ENCODE measurements around the gene SLC1A3.

The SLC1A3 gene

DNA sequence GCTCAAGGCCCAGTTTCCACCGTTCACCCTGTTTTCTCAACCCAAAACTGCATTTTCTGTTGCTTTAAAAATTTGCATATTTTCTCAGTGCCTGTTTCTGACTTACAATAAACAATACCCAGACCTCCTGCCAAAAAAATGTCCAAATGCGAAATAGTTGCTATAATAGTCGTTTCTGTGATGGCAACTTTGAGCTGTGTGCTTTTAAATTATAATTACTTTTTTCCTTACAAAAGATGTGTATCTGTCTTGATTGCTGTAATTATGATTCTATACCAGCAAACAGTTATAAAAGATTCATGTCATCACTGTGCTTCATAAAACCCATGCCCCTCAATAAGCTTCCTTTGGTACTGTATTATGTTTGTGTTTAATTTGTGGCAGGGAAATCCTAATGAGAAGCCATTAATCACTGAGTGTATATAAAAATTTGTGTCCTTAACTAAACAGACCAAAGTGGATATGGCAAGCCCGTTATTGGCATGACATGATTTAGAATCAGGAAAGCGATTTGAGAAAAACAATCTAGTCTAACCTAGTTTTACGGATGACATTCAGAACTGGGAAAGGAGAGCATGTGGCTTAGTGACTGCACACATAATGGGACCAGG lies 5.4 kb upstream of the SLC1A3 start:
- peak; percentile 72 for DNase-seq

DNA sequence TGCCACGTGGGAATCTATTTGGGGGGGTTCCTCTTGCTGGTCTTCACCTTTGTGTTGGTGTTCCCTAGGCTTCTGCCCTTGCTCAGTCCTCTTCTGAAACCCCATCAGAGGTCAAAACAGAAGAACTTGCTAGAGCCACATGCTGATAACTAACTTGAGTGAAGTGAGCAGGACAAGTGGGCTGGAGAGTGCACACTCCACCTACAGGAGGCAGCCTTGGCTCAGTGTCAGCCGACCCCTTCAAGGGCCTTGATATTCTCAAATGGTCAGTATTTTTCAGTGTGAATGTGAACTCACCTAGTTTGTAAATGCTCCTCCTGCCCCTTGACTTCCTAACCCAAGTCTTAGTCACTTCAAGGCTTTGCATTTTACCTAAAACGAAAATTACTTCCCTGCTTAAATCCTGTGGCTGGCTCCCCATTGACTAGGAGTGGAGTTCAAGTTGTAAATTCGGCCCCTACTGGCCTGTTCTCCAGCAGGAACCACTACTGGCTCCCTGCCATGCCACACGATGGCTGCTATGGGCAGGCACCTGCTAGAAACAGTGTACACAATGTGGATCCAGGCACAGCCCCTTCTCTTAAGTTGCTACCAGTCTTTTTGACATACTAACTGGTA lies 3.6 kb upstream of the SLC1A3 start:
- DNase-seq, result no peak

DNA sequence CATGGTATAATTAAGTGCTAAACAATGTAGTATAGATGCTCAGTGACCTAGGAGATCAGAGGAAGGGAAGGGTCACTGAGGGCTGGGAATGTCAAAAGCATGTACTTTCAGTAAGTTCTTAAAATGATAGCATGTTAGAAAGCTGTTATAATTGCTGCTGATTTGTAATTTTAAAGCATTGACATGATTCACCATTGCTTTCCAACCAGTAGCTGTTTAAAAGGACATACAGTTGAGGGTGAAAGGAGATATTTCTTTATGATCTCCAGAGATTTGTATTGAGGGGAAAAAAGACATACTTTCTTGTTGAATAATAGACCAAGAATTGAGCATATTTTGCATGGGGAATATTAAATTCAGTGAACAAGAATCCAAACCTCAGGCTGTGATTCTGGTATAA lies 1.2 kb upstream of the SLC1A3 start:
- no peak for DNase-seq

DNA sequence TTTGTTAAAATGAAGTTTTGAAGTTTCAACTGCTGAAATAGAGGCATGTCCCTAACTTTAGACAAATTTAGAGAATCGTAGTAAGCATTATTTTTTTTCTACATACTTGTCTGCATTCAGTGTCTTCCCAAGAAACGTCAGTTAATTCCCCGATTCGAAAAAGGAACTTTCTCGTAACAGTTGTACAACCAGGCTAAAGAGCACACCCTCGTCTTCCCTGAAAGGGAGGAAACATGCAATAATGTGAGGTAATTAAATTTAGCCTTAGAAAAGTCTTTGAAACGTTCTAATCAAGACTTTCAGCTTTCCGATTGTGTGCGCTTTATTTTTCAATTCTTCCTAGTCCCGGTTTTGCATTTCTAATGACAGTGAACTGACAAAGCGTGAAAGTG lies 374 bp upstream of the SLC1A3 start:
- DNase-seq, result no peak

DNA sequence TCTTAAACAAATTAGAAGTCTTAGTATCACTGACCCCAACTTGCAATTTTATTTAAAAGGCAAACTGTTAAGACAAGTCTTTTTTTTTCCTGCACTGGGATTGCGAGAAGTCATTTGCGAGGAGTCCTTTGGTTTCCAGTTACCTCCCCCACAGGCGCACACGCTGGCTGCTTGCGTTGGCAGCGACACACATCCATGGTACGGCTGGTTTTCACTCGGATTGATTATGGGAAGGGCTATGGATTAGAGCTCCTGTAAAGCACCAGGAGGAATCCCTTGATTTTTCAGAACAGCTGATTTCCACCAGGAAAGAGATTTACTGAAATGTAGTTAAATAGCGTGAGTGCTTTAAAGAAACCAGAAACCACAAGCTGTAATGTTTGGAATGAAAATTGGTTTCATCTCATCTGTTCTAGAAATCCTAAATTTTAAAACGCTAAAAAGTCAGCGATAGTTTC lies 737 bp downstream of the SLC1A3 start:
- no peak for DNase-seq

DNA sequence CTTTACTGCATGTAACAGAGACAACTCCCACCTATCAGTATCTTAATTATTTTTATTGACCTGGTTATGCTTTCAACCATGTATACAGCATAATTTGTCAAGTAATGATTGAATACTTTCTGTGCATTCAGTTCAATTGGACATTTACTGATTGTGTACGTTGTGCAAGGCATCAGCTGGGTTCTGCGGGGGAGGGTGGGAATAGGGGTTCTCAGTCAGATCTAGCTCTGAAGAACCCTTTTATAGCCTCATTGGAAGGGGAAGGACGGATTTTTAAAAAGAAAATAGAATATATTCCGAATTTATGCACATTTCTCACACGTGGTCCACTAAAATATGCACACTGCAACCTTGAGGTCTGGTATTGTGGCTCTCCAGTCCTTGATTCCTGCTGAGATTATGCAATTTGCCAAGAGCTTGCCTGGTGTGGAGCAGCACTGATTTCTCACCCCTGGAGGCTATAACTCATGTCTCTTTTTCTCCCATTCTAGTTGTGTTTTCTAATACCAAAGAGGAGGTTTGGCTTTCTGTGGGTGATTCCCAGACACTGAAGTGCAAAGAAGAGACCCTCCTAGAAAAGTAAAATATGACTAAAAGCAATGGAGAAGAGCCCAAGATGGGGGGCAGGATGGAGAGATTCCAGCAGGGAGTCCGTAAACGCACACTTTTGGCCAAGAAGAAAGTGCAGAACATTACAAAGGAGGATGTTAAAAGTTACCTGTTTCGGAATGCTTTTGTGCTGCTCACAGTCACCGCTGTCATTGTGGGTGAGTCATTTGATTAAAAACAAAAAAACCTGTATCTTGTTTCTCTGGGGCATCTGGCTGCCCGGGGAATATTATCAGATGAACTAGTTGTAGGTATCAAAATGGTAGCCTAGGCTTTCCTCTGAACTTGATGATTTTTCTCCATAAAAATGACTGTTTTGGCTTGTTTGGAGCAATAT lies 1.7 kb downstream of the SLC1A3 start:
- DNase-seq, result no peak

DNA sequence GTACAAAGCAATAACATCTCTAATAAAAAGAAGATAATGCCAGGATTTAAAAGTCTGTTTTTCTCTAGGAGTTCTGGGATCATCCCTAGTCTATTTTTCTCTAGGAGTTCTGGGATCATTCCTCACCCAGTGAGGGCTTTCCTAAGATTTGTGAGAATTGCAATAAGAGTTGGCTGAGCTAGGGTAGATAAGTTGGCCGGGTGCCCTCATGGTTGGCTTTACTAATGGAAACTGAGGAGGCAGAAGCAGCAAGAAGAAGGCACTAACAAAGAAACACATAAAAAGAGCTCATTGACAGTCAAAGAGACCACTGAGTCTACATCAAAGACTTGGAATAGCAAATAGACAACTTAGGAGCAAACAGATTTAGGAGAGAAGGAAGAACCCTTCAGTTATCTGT lies 4.2 kb downstream of the SLC1A3 start:
- no peak for DNase-seq

DNA sequence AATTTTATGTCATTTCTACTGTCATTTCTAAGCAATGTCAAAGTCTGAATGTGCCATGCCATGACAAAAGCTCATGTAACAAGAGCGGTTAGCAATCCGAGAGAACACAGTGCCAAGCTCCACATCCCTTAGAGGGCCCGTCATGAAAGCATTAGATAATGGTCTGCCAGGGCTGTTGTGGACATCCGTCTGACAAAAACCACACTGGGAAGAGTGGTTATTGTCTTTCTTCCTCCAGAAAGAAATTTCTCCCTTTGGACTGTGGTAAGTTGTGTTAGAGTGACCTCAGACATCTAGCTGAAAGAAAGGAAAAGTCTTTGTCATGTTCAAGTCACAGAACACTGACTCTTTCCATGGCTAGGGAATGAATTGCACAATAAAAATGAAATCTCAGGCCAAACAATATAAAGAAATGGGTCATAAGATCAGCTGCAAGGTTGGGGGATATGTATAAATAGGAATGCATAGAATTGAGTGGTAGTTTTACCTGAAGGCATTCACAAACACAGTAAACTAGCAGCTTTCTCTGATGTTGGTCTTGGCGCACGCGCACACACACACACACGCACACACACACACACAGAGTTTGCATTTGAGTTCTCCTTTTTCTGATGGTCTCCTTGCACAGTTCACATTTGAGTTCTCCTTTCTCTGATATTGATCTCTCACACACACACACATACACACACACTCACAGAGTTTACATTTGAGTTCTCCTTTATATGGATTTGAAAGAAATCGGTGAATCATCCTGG lies 5.3 kb downstream of the SLC1A3 start:
- no peak for DNase-seq

DNA sequence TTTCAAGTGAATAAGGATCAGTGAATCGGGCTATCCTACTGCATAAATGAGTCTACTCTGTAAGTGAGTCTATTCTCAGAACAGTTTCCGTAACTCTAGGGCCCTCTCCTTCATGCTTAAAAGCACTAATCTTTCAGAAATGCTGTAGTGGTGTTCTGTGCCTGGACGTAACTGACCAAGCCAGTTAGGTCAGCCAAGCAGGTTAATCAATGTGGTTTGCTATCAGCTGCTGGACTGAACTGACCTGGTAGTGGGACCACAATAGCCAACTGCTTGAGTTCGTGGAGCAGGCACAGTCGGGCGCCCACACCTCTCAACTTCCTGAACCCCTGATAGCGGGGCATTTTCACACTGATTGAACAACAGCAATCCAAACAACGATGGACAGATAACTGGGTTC lies 6.8 kb downstream of the SLC1A3 start:
- no peak for DNase-seq

DNA sequence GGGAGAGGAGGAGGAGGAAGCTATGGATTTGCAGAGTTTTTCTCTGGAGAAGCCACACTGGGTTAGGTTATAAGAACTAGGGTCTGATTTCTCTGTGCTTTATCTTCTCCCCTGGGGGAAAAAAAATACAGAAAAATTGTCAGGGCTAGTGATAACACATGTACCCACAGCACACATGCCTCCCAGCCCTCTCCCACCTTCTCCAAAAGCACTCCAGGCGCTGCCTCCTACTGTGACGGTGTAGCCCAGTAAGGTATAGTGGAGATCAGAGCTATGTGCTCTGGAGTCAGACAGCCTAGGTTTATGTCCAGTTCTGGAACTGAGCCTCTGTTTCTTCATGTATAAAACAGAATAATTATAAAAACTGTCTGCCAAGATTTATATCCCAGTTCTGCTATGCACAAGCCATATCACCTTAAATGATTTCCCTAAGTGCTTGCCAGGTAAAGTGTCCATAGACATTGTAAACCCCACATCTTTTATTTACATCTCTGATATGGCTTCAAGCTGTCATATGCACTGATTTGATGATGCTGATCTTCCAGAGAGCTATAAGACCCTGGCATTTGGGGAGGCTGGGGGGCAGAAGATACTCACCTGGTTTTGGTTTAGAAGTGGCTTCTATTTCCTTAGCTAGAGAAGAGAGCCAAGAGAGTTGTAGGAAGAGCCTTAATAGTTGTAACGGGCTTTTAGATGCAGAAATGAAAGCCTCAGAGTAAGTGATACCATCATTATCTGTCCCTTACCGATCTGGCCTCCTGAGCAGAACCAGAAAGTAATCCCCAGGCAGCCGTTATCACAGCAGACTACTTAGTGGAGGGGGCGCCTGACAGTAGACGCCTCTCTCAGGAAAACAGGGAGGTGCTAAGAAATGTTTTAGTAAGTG lies 7.6 kb downstream of the SLC1A3 start:
- no peak for DNase-seq

DNA sequence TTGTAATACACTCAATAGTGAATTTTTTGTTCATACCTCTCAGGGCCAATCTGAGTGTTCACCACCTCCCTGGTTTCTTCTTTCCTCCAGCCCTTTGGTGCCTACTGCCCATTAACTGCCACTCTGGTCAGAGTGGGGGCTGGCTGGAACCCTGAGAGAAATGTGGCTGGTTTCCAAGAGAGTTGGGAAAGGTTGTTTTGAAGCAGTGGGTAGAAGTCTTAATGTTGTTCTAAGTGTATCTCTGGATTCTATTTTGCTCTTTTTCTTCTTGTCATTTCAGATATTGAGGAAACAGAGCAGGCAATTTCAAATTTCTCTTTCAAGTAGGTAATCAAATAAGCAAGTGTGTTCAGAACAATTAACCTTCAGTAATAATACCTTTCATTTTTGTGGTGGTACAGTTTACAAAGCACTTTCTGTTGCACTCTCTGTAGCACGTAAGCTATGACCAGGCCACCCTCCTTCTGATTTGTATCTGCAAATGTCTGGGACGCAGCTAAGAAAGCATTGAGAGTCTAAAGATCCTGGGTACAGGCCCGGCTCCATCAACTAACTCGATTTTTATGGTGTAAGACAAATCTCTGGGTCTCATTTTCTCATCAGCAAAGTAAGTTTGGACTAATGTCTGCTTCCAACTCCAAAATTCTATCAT lies 8.4 kb downstream of the SLC1A3 start:
- no peak for DNase-seq

DNA sequence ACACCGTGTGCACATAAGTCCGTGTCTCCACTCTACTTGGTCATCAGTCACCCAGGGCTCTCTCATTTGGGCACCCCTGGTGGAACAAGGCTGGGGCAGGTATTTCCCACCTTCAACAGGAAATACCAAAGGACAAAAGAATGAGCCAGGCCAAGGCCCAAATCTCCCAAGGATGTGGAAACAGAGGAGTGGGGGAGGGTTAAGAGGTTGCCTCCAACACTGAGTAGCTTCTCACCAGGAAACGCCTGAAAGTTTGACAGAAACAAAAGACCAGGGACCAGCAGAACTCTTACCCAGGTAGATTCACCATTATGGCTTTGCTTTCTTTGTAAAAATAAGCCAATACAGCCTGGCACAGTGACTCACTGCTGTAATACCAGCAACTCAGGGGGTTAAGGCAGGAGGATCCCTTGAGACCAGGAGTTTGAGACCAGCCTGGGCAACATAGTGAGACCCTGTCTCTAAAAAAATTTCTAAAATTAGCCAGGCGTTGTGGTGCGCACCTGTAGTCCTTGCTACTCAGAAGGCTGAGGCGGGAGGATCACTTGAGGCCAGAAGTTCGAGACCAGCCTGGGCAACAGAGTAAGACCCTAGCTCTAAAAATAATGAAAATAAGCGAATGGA lies 12.7 kb downstream of the SLC1A3 start:
- no peak for DNase-seq

DNA sequence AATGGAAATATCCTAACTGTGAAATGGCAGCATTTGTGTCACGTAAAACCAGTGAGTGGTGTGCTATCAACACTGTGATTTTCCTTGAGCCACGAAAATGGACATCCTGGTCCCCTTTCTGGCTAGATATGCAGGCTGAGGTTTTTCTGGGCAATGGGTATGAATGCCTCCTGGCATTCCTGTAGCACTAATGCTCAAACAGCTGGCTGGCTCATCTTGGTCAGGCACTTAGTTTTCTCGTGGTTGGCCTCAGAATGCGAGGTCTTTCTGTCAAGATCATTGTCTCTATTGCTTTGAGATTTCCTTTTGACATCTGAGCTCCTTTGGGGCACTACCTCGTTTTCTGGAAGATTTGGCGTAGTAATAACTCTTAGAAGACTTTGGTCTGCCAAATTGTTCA lies 15.6 kb downstream of the SLC1A3 start:
- no peak for DNase-seq

DNA sequence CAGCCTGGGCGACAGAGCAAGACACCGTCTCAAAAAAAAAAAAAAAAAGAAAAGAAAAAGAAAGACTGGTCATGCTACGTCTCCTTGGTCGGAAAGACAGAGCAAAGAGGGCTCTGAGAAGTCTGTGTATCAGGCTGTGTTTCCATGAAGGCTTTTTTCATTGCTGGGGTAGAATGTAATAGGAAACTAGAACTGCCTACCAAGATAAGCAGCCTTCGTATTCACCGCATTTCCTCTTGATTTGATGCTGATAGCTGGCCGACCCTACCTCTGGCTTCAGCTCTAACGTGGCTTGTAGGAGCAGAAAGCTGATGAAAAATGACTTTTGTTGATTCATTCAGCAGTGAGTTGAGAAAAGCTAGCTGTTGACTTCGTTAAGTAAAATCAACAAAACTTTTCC lies 17.4 kb downstream of the SLC1A3 start:
- DNase-seq, result no peak

DNA sequence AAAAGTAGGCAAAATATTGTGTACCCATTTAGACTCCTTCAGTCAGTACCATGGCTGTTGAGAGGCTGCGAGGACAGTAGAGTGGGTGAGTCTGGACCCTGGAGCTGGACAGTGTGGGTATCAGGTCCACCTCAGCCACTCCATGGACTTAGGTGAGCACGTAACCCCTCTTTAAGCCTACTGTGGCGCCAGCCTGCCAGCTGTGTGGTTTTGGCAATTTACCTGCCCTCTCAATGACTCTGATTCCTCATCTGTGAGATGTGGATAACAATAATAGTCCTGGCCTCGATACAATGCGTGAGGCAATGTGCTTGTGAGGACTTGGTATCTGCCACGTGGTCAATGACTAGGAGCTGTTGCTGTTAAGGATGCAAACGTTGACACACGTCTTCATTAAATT lies 17.9 kb downstream of the SLC1A3 start:
- DNase-seq, result no peak

DNA sequence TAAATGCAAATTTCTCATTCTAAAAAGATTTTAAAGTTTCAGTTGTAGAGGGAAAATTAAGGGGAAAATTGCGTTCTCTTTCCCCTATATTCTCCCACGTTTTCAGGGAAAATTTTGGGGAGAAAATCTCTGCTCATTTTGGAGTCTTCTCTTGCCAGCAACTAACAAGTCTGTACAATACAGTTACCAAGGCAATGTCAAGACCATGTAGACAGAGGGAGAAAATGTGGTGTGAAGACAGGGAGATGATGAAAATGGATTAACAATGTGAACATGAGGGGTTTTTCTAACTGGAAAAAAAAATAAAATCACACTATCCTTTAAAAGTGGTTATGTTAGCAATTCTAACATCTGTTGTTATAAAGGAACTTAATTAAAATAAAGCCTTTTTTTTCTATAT lies 22.3 kb downstream of the SLC1A3 start:
- no peak for DNase-seq

DNA sequence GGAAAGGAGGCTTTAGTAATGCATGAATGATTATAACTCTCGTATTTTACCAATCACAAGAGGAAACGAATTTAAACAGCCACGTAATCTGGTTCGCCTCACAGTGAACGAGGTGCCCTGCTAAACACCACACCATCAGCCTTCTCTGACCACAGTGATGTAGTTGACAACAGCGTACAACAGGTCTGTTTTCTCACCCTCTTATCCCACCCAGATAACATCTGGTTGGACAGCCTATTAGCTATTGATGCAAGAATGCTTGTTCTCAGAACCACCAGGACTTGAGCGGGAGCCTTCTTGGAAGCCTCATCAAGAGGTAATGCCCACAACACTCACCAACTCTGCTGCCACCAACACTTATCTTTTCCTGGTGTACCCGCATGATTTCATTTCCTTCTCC lies 23.3 kb downstream of the SLC1A3 start:
- no peak for DNase-seq

DNA sequence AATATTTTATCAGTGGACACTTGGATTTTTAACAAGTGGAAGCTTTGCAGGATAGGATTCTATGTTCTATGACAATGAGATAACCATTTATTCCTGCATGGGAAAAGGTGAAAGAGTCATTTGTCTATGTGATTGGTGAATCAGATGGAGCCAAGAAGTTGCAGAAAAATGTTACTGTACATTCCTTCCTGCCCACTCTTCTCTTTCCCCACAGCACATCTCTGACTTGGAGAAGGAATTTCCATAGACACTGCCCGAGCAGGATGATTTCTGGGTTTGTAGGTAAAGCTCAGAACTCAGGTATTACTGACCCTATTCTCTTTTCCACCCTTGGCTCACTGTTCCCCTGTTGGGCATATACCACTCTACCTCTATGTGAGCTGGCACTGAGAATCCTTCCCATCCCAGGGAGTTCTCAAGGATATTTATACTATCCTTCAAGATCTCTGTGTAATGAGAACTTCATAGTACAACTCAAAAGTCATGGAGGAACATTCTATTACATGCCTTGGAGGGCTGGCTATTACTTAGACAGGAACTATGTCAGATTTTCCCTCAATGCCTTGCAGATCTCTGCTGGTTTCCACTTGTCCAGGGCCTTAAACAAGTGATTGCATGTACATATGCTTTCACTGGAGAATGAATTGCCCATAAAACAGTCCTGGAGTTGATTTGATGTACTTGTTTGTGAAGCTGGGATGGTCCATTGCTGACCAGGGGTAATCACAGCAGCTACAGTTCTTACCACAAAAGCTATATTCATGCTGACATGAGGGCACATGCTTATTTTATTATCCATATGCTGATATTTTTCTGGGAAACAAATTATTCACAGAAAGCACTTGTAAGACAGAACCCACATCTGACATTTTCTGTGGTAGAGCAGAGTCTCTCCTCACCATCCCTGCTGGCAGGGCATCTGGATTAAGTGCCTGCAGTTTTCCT lies 24.1 kb downstream of the SLC1A3 start:
- DNase-seq, result no peak

DNA sequence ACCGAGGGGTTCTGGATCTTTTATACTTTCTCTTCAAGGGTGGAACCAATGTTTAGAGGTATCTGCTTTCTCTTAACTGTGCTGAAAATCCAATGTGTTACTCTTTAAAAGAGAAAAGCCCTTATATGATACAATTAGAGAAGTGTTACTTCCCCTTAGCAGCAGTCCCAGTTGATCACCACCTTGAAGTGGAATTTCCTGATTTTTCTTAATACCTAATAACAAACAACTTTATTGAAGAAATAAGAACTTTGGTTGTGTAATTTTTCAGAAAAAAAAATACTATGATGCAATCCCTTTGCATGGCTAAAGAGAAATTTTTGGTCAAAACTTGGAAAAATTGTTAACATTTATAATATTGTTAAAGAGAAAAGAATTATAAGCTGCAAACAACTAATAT lies 24.7 kb downstream of the SLC1A3 start:
- no peak for DNase-seq

Measured in NCI-H1048 (cell line).